NCI-H2196 (cell line): Measurements from ENCODE around the gene STS.

Experiments used
- DNase-seq: peaks from one replicate; lab custom pipeline; 2025; ENCODE audit not compliant: unreplicated experiment; lab: John Stamatoyannopoulos, UW

The STS gene

DNA sequence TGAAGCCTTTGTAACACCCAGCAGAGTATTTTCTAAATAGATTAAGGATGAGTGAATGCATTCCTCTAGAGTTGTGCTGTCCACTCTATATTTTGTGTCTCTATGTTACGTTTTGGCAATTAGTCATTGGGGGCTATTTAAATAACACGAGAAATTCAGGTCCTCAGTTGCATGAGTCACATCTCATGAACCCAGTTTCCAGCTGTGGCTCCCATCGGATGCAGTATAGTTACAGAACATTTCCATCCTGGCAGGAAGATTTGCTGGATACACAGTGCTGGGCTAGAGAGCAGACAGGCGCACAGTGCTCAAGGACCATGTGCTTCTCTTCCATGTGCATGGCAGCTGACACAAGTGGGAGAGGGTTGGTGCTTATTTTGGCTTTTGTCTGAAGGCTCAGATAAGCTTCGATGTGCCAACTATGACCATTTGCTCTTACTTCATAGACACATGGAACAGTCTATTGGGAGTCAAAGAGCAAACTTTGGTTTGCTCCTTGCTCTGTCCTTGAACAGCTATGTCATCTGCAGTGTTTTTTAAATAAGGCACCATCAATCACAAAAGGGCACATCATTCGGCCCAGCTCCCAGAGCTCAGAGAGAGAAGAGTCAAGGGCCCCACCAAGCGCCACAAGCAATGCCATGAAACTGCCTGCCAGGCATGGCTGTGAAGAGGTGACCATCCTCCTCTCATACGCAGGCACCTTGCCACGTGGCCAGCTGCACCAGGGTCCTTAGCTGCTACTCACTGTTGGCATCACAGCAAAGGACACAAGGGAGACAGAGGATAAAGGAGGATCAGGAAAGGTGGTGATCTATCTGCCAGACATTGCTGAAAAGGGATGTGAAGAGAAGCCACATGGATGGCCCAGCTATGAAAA, 8.1 kb upstream of the STS start:
- no peak for DNase-seq

DNA sequence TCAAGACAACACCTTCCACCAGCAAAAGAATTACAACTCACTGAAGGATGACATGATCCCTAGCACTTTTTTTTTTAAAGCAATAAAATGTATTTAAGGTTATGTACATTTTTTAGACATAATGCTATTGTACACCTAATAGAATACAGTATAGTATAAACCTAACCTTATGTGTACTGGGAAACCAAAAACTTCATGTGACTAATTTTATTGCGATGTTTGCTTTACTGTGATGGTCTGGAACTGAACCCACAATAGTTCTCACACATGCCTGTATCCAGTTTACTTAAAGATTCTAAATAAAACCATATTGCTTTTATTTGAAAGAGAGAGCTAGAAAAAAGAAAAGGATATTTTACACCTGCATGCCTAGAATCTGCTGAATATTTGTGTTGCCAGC, 4.4 kb upstream of the STS start:
- no peak for DNase-seq

DNA sequence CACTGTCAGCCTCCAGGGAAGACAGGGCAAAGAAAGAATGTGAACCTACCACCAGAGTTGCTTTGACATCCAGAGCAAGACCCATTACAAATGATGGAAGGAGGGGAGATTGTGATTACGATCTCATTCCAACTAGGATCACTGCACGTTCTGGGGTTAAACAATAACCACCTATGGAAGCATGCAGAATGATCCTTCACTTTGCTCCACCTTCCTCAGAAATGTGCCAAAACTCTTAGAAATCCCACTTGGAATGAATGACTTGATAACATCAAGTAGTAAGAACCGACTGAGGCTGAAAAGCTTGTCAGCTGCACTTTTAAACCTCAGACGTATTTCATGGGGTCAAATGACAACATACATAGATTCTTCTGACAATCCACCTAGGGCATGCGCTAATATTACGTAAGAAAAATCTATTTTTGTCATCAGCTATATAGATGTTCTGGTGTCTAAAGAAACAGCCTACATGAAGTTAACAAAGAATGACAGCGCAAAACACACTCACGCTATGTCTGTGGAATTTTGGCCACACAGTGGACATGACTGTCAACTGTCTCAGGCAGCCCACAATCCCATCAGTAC, 3.5 kb upstream of the STS start:
- DNase-seq = no peak

DNA sequence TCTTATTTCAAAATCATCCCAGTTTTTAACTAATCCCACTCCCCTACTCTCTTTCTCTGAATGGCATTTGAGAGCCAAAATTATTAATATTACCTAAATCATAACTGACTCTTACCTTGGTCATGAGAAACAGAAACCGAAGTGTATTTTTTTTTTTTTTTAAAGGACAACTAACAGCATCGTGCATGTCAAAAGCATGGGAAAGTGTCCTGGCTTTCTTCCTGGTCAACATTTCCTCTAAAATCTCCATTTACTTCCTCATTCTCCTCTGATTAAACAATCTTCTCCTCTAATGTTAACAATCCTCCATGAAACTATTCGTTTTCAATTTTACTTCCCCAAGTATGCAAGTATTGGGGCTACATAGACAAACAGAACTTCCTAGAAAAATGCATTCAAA, 2.1 kb upstream of the STS start:
- no peak for DNase-seq

DNA sequence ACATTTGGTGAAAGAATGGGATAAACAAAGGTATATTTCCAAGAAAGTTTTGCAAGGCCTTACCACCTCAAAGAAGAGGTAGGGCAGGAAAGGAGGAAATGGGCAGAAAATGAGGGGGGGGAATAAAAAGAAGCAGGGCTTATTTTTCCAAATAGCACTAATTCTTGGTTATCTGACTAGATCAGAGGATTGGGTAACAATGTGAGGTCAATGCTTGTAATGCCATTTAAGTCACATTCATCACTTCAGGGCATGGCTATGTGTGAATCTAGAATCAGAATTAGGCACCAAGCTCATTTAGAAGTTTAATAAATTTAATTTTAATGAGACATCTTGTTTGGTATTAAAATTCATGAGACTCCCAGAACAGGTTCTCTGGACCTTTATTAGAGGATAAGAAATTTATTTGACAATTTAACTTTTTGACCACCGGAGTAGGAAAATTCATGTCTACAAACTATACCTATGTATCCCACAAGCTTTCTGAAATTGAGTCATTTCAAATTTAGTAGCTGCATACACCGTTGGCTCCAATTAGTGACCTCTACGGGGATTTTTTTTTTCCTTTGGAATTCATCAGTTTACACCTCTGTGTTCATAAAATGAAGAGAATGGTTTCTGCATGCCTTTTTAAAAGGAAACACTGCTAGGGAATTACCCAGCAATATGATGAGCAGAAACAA, 1.4 kb upstream of the STS start:
- no peak for DNase-seq

DNA sequence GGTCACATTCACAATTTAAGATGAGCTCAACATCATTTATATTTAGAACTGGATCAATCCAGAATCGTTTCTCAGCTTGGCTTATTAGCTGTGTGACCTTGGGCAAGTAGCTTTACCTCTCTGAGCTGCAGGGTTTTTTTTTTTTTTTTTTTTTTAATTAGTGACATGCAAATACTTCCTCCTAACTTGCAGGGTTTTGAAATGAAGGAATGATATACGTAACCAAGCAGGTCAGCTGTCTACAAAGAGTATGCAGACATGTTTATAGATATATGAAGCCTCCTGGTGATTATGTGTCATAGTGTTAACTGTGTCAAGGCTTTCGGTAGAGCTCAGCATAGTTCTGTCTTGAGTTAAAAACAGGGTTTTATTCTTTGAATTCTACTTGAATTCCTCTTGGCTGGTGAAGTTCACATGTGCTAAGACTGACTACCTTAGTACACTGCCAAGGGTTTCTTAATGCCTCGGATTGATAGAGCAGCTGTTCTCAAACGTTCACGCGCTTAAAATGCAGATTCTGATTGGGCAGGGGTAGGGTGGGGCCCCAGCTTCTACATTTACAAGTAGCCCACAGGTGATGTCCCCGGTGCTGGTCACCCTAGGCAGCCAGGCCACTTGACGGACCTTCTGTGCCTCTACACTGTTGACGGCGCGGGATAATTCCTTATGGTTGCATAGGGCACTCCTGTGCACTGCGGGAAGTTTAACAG, 654 bp upstream of the STS start:
- DNase-seq = no peak

DNA sequence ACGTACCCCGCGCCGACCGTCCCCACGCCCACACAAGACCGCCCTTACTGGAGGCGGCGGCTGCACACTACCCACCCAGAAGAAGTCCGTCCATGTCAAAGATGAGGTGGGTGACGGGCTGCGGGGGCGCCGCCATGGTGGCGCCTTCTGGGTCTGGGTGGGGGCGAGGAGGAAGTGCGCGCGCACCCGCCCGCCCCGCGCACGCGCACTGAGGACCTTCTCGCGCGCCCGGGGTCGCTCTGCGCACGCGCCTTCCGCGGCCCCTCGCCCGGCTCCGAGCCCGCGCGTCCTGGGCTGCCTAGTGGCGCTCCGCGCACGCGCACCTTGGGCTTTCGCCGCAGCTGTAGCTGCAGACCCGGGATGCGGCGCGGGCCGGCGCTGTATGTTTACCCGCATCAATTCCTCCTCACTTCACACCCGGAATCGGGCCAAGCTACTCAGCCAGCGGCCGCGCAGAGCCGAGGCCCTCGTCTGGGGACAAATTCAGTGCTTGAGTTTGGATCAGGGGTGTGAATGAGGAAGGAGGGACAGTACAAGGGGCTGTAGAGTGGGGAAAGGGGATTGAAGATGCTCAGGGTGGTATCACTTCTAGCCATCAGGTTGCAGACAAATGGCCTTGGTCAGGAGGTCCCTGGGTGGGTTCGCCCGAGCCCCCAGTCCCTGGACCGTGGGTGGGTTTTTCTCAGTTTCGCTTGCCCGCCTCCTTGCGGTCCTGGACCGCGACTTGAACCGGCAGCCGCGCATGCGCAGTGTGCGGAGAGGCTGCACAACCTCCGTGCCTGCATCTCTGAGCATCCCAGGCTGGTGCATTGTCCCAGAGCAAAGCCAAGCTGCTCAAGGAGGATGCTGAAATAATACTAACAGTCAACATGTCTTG, 704 bp downstream of the STS start, which contains the start of gene PUDP:
Gene PUDP, minus strand, starts transcription at position 176 of the 877 bp plus-strand sequence. Its CDS starts 40 bp downstream, at position 136.
- DNase-seq = peak; percentile 83

DNA sequence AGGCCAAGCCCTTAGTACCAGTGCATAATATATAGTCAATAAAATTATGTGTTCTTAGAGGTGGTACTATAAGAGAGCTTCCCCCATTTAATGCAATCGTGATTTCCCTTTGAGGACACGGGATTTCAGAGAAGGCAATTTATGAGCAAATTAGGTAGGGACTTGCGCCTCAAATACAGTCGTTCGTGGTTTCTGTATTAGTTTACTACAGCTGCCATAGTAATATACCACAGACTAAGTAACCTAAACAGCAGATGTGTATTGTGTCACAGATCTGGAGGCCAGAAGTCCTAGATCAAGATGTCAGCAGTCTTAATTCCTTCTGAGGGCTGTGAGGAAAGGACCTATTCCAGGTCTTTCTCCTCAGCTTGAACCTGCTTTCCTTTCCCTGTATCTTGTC, 1.9 kb downstream of the STS start:
- DNase-seq = no peak

DNA sequence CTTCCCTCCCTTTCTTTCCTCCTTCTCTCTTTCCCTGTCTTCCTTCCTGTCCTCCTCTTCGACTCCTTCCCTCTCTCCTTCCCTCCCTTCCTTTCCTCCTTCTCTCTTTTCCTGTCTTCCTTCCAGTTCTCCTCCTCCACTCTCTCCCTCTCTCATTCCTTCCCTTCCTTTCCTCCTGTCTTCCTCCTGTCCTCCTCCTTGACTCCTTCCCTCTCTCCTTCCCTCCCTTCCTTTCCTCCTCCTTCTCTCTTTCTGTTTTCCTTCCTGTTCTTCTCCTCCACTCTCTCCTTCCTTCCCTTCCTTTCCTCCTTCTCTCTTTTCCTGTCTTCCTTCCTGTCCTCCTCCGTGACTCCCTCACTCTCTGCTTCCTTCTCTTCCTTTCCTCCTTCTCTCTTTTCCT, 5.7 kb downstream of the STS start:
- DNase-seq = no peak

DNA sequence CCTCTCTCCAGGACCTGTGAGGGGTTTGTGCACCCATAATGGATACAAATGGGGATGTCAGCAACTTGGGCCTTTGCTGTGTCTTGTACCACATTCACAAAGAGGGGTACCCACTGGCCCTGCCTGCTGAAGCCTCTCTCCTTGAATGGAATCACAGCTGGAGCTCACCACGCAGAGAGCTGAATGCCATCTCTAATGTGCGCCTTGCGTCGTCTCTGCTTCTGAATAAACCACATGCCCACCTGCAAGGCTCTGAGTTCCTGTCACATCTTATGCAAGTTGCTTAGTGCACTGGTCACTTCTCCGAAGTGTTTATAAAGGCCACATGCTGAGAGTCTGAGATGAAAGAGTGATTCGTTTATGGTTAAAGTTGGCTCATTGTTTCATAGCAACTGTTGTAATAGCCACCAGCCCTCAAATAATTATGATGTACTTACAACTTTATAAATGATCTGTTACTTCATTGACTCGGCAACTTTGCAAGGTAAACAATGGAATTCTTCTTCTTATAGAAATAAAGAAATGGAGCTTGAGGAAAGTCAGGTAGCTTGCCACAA, 6.6 kb downstream of the STS start:
- no peak for DNase-seq

DNA sequence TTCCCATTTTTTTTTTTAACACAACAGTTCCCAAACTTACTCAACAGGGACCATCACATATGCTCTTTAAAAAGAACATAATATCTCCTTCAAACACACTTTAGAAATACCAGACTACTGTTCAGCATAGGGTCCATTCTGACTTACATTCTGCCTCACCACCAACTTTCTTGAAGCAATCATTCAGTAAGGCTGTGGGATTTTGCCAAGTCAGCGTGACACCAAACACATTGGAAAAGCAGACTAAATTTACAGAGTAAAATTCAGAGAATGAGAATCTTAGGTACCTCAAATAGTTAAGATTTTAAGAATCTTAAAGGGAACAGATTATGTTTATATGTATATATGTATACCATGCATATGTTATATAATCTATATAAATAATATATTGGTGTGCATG, 7.7 kb downstream of the STS start:
- DNase-seq = no peak

DNA sequence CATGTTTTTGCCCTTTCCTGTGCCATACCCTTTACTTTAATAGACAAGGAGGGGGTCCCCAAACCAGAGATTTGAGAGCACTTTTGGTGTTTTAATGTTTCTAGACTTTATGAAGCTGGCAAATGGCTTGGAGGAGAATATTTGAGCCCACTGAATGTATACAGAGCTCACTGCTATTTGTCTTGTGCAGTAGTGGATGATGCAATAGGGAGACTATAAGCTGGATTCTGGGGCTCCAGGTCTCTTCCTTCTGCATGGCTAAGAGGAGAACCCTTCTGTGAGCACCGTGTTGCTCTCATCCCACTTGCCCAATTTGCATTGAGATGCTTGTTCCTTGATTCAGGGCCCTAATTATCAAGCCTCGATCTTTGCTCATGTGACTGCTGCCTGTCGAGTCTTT, 9.4 kb downstream of the STS start:
- DNase-seq = no peak

DNA sequence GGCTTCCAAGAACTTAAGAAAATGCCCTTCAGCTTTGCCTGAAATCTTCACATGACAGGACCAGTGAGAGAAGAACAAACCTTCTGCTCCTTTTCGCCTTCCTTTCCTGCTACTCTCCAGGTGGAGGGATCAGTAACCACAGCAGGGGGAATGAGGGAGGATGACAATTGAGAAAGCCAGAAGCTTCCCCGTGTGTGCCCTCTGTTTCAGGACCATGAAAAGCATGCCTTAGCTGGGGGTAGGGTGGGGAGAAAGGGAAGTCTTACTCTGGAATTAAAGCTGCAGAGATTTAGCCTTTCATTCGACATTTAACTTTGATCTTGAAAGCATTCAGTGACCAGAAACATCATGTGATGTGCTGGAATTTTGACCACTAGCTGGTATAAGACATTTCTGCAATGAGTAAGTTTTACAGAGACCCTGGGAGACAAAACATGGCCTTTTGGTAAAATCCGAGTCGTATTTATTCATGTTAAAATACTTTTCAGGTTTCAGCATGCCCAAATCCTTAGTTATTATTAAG, 11.0 kb downstream of the STS start:
- DNase-seq = no peak

DNA sequence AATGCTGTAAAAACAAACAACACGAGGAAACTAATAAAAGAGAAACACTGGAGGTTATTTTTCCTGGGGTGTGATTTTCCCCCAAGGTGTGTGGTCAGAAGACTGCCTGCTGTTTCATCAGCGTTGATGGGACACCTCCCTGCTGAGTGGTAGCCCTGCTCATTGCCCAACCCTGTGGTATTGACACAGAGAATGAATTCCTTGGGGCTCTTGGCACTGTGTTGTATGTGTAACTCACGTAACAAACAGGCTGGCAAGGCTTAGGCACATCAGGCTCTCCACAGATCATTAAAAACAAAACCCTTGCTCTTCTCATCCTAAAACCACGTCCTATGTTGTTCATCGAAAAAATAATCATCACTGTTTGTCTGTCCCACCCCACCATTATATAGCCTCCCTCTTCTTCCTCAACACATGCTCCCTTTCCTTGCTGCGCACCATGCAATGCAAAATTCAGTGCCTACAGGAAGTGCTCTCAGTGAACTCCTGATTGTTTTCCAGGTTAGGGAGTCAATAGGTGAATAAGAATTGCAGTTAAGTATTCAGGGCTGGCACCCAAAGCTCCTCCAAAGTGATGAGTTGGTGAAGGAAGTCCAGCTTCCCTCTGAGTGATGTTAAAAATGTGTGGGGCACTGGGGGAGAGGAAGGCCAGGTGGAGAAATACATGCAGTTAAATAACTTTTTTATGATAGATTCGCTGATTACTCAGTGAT, 11.8 kb downstream of the STS start:
- DNase-seq = no peak

DNA sequence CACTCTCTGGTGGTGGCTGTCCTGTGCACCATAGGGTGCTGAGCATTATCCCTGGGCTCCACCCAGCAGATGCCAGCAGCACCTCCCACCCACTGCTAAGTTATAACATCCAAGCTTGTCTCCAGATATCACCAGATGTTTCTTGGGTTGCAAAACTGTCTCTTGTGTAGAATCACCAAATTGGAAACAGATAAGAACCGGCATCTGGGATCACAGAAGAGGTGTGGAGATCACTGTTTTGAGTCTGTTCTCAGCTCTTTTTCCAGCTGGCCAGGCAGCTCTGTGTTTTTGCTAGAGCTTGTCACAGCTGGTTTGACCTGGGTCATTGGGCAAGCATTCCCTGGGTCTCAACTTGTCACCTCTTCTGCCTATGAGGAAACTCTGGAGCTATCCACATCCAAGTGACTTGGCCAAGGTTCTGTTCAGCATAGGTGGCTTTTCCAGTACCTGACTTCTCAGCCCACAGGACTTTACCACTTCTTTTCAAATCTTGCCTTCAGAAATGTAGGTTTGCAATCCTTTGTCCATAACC, 15.7 kb downstream of the STS start:
- DNase-seq = no peak

DNA sequence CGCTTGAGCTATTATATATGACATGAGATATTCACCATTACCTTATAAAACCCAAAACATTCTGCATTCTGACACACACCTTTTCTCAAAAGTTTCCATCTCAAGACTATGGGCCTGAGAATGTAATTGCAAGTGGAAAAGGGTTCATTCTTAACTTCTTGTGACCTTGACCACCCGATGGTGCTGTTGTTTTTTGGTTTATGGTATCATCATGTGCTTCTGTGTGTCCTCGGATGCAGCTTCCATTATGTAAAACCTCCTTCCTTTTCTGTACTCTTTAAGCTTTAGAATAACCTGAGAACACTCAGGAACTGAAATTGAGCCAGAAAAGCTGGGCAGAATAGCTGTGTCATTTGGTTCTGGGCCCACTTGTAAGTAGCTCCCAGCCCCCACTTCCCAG, 16.7 kb downstream of the STS start:
- no peak for DNase-seq

DNA sequence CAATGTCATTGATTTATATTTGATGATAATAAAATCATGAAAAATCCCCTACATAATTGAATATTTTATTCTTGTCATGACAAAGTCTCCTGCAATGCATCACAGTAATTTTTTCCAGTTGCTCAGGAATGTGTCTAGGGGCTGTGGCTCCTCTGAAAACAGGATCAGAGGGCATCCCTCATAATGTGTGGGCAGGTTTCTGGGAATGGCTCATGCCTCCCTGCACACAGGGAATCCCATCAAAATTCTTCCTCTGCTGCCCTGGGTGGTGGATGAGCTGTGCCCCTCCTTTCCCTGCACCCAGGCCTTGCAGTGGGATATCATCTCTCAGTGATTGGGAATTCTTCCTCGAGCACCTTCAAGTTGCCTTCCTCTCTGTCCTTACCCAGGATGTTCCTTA, 20.9 kb downstream of the STS start:
- no peak for DNase-seq

DNA sequence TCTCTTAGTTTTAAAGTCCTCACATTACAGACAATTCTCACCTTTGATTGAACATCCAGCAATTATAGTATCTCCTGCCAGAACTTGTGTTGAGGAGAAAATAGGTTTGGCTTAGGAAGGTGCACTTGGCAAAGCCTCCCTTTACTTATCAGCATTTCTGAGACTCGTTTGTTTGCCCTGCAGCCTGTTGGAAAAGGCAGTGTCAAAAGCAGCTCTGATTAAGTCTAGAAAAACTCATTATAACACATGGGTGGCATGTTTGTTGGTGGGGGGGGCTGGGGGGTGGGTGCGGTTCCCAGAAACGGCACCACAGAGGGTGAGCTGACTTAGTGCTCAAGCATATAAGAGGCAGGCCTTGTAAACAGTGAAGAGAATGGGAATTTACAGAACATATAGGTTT, 22.1 kb downstream of the STS start:
- no peak for DNase-seq

DNA sequence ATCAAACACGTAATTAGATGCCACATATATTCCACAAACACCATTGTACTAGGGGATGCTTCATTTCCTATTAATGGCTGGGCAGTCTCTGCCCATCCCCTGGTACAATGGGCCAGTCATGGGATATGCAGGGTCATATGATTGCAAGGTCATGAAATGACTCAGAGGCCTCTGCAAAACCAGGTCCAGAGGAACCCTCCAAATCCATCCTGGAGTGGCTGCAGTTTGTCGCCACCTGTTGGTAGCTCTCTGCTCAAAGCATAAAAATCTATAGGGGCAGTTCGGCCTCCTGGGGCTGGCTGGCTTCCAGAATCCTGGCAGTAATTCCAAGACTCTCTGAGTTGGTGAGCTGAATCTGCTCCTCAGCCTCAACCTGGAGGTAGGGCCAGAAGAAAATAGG, 23.4 kb downstream of the STS start:
- DNase-seq = no peak
